Measurements from ENCODE around the gene SMIM1. TPM values are rescaled to one million over a fixed set of nuclear protein-coding genes. Genes with fewer than 3 reads are reported as not detected.

SMIM1 gene
- total RNA-seq, 4 donors from 2014 or later: 4.7 TPM; not detected in 3

- TF ChIP-seq CTCF (IDR thresholded peaks at IDR 0.05; ENCODE audit: low read depth): no peak
Measured at GRCh38 chr1:3762151-3762872, 10.2 kb upstream of the SMIM1 start.

GRCh38 chr1:3762873-3763228 is 9.7 kb upstream of the SMIM1 start:
- no peak for TF ChIP-seq CTCF (IDR thresholded peaks at IDR 0.05; ENCODE audit: low read depth)

- no peak for TF ChIP-seq CTCF (IDR thresholded peaks at IDR 0.05; ENCODE audit: low read depth)
Measured at GRCh38 chr1:3763351-3764125, 9.0 kb upstream of the SMIM1 start.

- TF ChIP-seq CTCF (IDR thresholded peaks at IDR 0.05; ENCODE audit: low read depth): no peak
Measured at GRCh38 chr1:3767328-3767925, 5.1 kb upstream of the SMIM1 start.

- no peak for TF ChIP-seq CTCF (IDR thresholded peaks at IDR 0.05; ENCODE audit: low read depth)
Measured at GRCh38 chr1:3768811-3769390, 3.6 kb upstream of the SMIM1 start.

GRCh38 chr1:3770047-3770765 is 2.3 kb upstream of the SMIM1 start:
- no peak for TF ChIP-seq CTCF (IDR thresholded peaks at IDR 0.05; ENCODE audit: low read depth)

All from subcutaneous adipose tissue (tissue), 4 donors.